ENCODE results near the gene EIF2A. TPM values are rescaled to one million over a fixed set of nuclear protein-coding genes. Genes with fewer than 3 reads are reported as not detected.

The EIF2A gene
- total RNA-seq, 4 donors from 2014 or later, result 132 to 223 (median 187) TPM

DNA sequence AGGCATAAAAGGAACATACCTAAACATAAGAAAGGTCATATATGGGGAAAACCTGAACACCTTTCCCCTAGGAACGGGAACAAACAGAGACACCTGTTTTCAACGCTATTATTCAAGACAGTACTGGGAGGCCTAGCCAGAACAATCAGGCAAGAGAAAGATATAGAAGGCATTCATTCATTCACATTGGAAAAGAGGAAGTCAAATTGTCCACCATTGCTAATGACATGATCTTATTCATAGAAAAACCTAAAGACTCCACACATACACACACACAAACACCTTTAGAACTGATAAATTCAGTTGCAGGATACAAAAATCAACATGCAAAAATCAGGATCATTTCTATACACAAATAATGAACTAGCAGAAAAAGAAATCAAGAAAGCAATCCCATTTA, 36.8 kb upstream of the EIF2A start:
- WGBS, 2 donors, result 95 to 98% methylated on average over 2 of the region's 2 CpGs
- no peak overlapping the region for H3K4me3 ChIP-seq (ENCODE audit: low read depth, poor library complexity, severe bottlenecking)
- intact Hi-C loops (cut with DNase I; ENCODE audit: low total_unique reads), result loop anchor here (10.0 kb wide), 1 partner anchor 235 kb away; no protein-coding TSS in a partner anchor
- no peak for DNase-seq (ENCODE audit: low spot score in 2 of 2)
- no peak for TF ChIP-seq POLR2A (IDR thresholded peaks at IDR 0.05)
- TF ChIP-seq, protein P1, sequence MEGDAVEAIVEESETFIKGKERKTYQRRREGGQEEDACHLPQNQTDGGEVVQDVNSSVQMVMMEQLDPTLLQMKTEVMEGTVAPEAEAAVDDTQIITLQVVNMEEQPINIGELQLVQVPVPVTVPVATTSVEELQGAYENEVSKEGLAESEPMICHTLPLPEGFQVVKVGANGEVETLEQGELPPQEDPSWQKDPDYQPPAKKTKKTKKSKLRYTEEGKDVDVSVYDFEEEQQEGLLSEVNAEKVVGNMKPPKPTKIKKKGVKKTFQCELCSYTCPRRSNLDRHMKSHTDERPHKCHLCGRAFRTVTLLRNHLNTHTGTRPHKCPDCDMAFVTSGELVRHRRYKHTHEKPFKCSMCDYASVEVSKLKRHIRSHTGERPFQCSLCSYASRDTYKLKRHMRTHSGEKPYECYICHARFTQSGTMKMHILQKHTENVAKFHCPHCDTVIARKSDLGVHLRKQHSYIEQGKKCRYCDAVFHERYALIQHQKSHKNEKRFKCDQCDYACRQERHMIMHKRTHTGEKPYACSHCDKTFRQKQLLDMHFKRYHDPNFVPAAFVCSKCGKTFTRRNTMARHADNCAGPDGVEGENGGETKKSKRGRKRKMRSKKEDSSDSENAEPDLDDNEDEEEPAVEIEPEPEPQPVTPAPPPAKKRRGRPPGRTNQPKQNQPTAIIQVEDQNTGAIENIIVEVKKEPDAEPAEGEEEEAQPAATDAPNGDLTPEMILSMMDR (IDR thresholded peaks at IDR 0.05), result no peak

DNA sequence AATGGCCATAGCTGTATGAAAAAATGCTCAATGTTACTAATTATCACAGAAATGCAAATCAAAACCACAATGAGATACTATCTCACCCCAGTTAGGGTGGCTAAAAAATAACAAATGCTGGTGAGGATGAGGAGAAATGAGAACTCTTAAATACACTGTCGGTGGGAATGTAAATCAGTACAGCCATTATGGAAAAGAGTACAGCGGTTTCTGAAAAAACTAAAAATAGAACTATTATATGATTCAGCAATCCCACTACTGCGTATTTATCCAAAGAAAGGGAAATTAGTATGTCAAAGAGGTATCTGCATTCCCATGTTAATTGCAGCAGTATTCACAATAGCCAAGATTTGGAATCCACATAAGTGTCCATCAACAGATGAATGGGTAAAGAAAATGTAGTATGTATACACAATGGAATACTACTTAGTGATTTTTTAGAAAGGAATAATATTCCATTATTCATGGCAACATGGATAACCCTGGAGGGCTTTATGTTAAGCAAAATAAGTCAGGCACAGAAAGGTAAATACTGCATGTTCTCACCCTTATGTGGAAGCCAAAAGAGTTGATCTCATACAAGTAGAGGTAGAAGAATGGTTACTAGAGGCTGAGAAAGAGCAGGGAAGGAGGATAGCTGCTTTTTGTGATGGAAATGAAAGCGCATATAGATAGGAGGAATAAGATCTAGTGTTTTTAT, 35.3 kb upstream of the EIF2A start:
- no peak overlapping the region for H3K4me3 ChIP-seq (ENCODE audit: low read depth, poor library complexity, severe bottlenecking)
- TF ChIP-seq, protein P1 (IDR thresholded peaks at IDR 0.05), result no peak
- TF ChIP-seq POLR2A (IDR thresholded peaks at IDR 0.05), result no peak
- intact Hi-C loops (cut with DNase I; ENCODE audit: low total_unique reads), result no loop called here
- WGBS, 2 donors, result 77 to 84% methylated on average over 4 of the region's 4 CpGs
- DNase-seq (ENCODE audit: low spot score in 2 of 2), result no peak

DNA sequence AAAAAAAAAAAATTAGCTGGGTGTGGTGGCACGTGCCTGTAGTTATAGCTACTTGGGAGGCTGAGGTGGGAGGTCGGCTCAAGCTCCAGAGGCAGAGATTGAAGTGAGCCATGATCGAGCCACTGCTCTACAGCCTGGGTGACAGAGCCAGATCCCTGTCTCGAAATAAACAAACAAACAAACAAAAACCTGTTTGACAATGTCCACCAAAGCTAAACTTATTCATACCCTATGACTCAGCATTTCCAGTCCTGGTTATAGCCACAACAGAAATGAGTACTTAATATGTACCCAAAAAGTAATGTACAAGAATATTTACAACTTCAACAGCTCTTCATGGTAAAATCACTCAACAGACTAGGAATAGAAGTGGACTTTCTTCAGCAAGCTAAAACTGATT, 31.4 kb upstream of the EIF2A start:
- TF ChIP-seq, protein P1 (IDR thresholded peaks at IDR 0.05), result no peak
- no peak for TF ChIP-seq POLR2A (IDR thresholded peaks at IDR 0.05)
- H3K4me3 ChIP-seq (ENCODE audit: low read depth, poor library complexity, severe bottlenecking), result no peak overlapping the region
- 88 to 96% methylated on average over 4 of the region's 4 CpGs for WGBS, 2 donors
- intact Hi-C loops (cut with DNase I; ENCODE audit: low total_unique reads), result no loop called here
- DNase-seq (ENCODE audit: low spot score in 2 of 2), result no peak

DNA sequence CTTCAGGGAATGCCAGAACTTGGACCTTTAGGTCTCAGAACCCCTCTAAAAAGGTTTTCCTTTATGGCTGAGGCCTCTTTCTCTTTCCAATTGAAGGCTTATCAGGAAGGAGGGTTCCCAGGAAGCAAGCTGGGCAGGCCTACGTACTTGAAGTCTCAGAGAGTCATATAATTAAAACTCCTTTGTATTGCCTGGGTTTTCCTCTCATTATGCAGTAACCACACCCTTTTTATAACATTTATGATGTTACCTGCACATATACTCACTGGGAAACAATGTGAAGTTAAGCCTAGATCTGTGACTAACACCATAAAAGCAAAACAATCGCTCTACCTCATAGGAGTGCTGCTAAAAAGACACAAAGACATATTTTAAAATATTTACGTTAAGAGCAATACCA, 27.6 kb upstream of the EIF2A start:
- intact Hi-C loops (cut with DNase I; ENCODE audit: low total_unique reads), result no loop called here
- TF ChIP-seq, protein P1 (IDR thresholded peaks at IDR 0.05), result no peak
- TF ChIP-seq POLR2A (IDR thresholded peaks at IDR 0.05), result no peak
- H3K4me3 ChIP-seq (ENCODE audit: low read depth, poor library complexity, severe bottlenecking), result no peak overlapping the region
- 70 to 74% methylated on average over 3 of the region's 3 CpGs for WGBS, 2 donors
- DNase-seq (ENCODE audit: low spot score in 2 of 2), result no peak

DNA sequence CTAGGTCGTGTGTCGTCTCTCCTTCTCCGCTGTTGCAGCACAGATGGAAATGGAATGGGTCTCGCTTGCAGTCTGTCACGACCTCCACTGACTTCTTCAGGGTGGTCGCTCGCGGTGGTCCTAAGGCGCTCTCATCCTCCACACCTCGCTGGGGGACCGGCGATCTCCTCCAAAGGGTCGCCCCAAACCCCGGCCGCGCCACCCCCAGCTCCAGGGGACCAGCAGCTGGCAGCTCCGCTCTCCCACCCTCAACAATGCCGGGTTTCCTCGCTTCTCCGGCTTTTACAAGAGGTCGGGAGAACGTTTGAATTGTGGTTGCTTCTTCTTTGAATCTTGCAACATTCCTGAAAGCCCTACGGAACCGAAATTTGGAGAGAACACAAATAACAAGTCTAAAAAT, 26.2 kb upstream of the EIF2A start:
- no peak for DNase-seq (ENCODE audit: low spot score in 2 of 2)
- WGBS, 2 donors, result 83 to 85% methylated on average over 24 of the region's 24 CpGs
- intact Hi-C loops (cut with DNase I; ENCODE audit: low total_unique reads), result no loop called here

More for the DNA sequence above, 26.2 kb upstream of the EIF2A start:
- no peak overlapping the region for H3K4me3 ChIP-seq (ENCODE audit: low read depth, poor library complexity, severe bottlenecking)
- TF ChIP-seq, protein P1 (IDR thresholded peaks at IDR 0.05), result no peak
- no peak for TF ChIP-seq POLR2A (IDR thresholded peaks at IDR 0.05)
